ENCODE results near the gene ATG7. TPM values are rescaled to one million over a fixed set of nuclear protein-coding genes. Genes with fewer than 3 reads are reported as not detected.

The ATG7 gene
- total RNA-seq, 2 donors from 2014 or later = 33.9 to 38.4 TPM

- WGBS, 2 experiments (ENCODE audit: insufficient coverage in 1 of 2, insufficient read length in 1 of 2) = 97 to 100% methylated on average over 1 of the region's 1 CpG
- H3K27me3 Mint-ChIP-seq (ENCODE audit: insufficient read depth) = no peaks in the 10 kb centered on the region
- no peak overlapping the region for H3K9ac ChIP-seq (ENCODE audit: extremely low read depth, low read length, poor library complexity, severe bottlenecking)
- H3K27ac ChIP-seq (ENCODE audit: low read depth, low read length) = no peak overlapping the region
- H3K9me3 Mint-ChIP-seq = peaks cover 5% of the 10 kb centered on the region
- H3K9me3 ChIP-seq (ENCODE audit: control insufficient read depth, low read length) = no peaks in the 10 kb centered on the region
- H3K36me3 ChIP-seq (ENCODE audit: control insufficient read depth, insufficient read depth, low read length) = peaks cover 50% of the 10 kb centered on the region
- DNase-seq = no peak
- H3K4me1 ChIP-seq (ENCODE audit: control insufficient read depth, insufficient read depth, low read length) = no peaks in the 10 kb centered on the region
- H3K4me1 Mint-ChIP-seq = peaks cover 7% of the 10 kb centered on the region
- H3K4me3 ChIP-seq (ENCODE audit: low read length) = no peak overlapping the region
- H3K27ac Mint-ChIP-seq = peak overlapping the region; percentile 29
- H3K4me3 Mint-ChIP-seq = no peak overlapping the region
- peaks cover 34% of the 10 kb centered on the region for H3K36me3 Mint-ChIP-seq (ENCODE audit: low read depth)
- TF ChIP-seq CTCF (conservative IDR thresholded peaks at IDR 0.05) = no peak
- H3K27me3 ChIP-seq (ENCODE audit: control insufficient read depth, insufficient read depth, low read length, poor library complexity, severe bottlenecking) = no peaks in the 10 kb centered on the region
Measured at GRCh38 chr3:11305509-11305908, 33.3 kb downstream of the ATG7 start.

- peaks cover 7% of the 10 kb centered on the region for H3K4me1 Mint-ChIP-seq
- peaks cover 5% of the 10 kb centered on the region for H3K9me3 Mint-ChIP-seq
- DNase-seq = no peak
- no peak overlapping the region for H3K27ac Mint-ChIP-seq
- Histone ChIP-seq H3K36me3 (ENCODE audit: control insufficient read depth, insufficient read depth, low read length) (peaks cover 51% of the 10 kb centered on the region), H3K4me1 (ENCODE audit: control insufficient read depth, insufficient read depth, low read length) (no peaks in the 10 kb centered on the region), H3K27me3 (ENCODE audit: control insufficient read depth, insufficient read depth, low read length, poor library complexity, severe bottlenecking) (no peaks in the 10 kb centered on the region), H3K9me3 (ENCODE audit: control insufficient read depth, low read length) (no peaks in the 10 kb centered on the region), H3K27ac (ENCODE audit: low read depth, low read length) (no peak overlapping the region), H3K4me3 (ENCODE audit: low read length) (no peak overlapping the region), H3K9ac (ENCODE audit: extremely low read depth, low read length, poor library complexity, severe bottlenecking) (no peak overlapping the region)
- no peak overlapping the region for H3K4me3 Mint-ChIP-seq
- no peaks in the 10 kb centered on the region for H3K27me3 Mint-ChIP-seq (ENCODE audit: insufficient read depth)
- WGBS, 2 experiments (ENCODE audit: insufficient coverage in 1 of 2, insufficient read length in 1 of 2) = 88 to 100% methylated on average over 3 to 5 of the region's 5 CpGs
- H3K36me3 Mint-ChIP-seq (ENCODE audit: low read depth) = peaks cover 34% of the 10 kb centered on the region
- TF ChIP-seq CTCF (conservative IDR thresholded peaks at IDR 0.05) = no peak
Measured at GRCh38 chr3:11306817-11307589, 34.8 kb downstream of the ATG7 start.

GRCh38 chr3:11307830-11308432 is 35.7 kb downstream of the ATG7 start:
- 89 to 97% methylated on average over 5 to 6 of the region's 6 CpGs for WGBS, 2 experiments (ENCODE audit: insufficient coverage in 1 of 2, insufficient read length in 1 of 2)
- no peak for DNase-seq
- Histone ChIP-seq H3K4me1 (ENCODE audit: control insufficient read depth, insufficient read depth, low read length) (no peaks in the 10 kb centered on the region), H3K27me3 (ENCODE audit: control insufficient read depth, insufficient read depth, low read length, poor library complexity, severe bottlenecking) (no peaks in the 10 kb centered on the region), H3K9ac (ENCODE audit: extremely low read depth, low read length, poor library complexity, severe bottlenecking) (no peak overlapping the region), H3K4me3 (ENCODE audit: low read length) (no peak overlapping the region), H3K9me3 (ENCODE audit: control insufficient read depth, low read length) (no peaks in the 10 kb centered on the region), H3K27ac (ENCODE audit: low read depth, low read length) (no peak overlapping the region), H3K36me3 (ENCODE audit: control insufficient read depth, insufficient read depth, low read length) (peaks cover 43% of the 10 kb centered on the region)
- no peaks in the 10 kb centered on the region for H3K27me3 Mint-ChIP-seq (ENCODE audit: insufficient read depth)
- H3K36me3 Mint-ChIP-seq (ENCODE audit: low read depth) = peaks cover 30% of the 10 kb centered on the region
- peaks cover 5% of the 10 kb centered on the region for H3K9me3 Mint-ChIP-seq
- H3K4me3 Mint-ChIP-seq = no peak overlapping the region
- no peak for TF ChIP-seq CTCF (conservative IDR thresholded peaks at IDR 0.05)
- H3K4me1 Mint-ChIP-seq = peaks cover 3% of the 10 kb centered on the region
- H3K27ac Mint-ChIP-seq = no peak overlapping the region
